Neural progenitor cell (in vitro differentiated cells): ENCODE results near the gene FMN1. TPM values are rescaled to one million over a fixed set of nuclear protein-coding genes. Genes with fewer than 3 reads are reported as not detected.

Experiments used
- DNase-seq: peaks from one replicate; pipeline ENCODE4 v3.0.0-alpha.2; 2016; ENCODE audit warnings: low spot score
- H2AFZ ChIP-seq: fragments of 200-600 bp; sonication (generic); replicated peaks from 2 replicates; pipeline ENCODE4 v1.6.1; 2016; ENCODE audit warnings: antibody characterized with exemption
- H3F3A ChIP-seq: fragments of 200-600 bp; sonication (generic); 2 replicates; pipeline ENCODE4 v1.6.1; 2016; ENCODE audit warnings: antibody characterized with exemption, low read depth
- H3K27ac ChIP-seq: fragments of 200-600 bp; sonication (generic); 2 replicates; pipeline ENCODE4 v1.5.1; 2016; ENCODE audit warnings: mild to moderate bottlenecking
- H3K27me3 ChIP-seq: fragments of 200-600 bp; sonication (generic); 2 replicates; pipeline ENCODE4 v1.6.1; 2016; ENCODE audit warnings: mild to moderate bottlenecking, moderate library complexity
- H3K36me3 ChIP-seq: fragments of 200-600 bp; sonication (generic); 2 replicates; pipeline ENCODE4 v1.5.1; 2016
- H3K4me1 ChIP-seq: fragments of 200-600 bp; sonication (generic); 2 replicates; pipeline ENCODE4 v1.6.1; 2016; ENCODE audit warnings: mixed run types
- H3K4me2 ChIP-seq: fragments of 200-600 bp; sonication (generic); 2 replicates; pipeline ENCODE4 v1.6.1; 2016
- H3K4me3 ChIP-seq: fragments of 200-600 bp; sonication (generic); 2 replicates; pipeline ENCODE4 v1.5.1; 2016
- H3K79me2 ChIP-seq: fragments of 200-600 bp; sonication (generic); 2 replicates; pipeline ENCODE4 v1.6.1; 2016; ENCODE audit warnings: low read depth
- H3K9ac ChIP-seq: fragments of 200-600 bp; sonication (generic); 2 replicates; pipeline ENCODE4 v1.6.1; 2016
- H3K9me3 ChIP-seq: fragments of 200-600 bp; sonication (generic); 2 replicates; pipeline ENCODE4 v1.5.1; 2016; ENCODE audit warnings: low read depth
- H4K20me1 ChIP-seq: fragments of 200-600 bp; sonication (generic); 2 replicates; pipeline ENCODE4 v1.6.1; 2016; ENCODE audit warnings: low read depth
- H3K27ac Mint-ChIP-seq: 3 replicates; pipeline ENCODE4 v1.8.0; 2021; ENCODE audit warnings: mixed read lengths
- H3K27me3 Mint-ChIP-seq: 2 replicates; pipeline ENCODE4 v1.8.0; 2022; ENCODE audit warnings: low read depth, mild to moderate bottlenecking, inconsistent platforms, moderate library complexity, mixed read lengths; ENCODE audit not compliant: insufficient read depth
- H3K36me3 Mint-ChIP-seq: 3 replicates; pipeline ENCODE4 v1.8.0; 2021; ENCODE audit warnings: mixed read lengths
- H3K4me1 Mint-ChIP-seq: 3 replicates; pipeline ENCODE4 v1.8.0; 2021; ENCODE audit warnings: mixed read lengths
- H3K4me3 Mint-ChIP-seq: 3 replicates; pipeline ENCODE4 v1.8.0; 2021; ENCODE audit warnings: mild to moderate bottlenecking, moderate library complexity, mixed read lengths
- H3K9me3 Mint-ChIP-seq: 3 replicates; pipeline ENCODE4 v1.8.0; 2020; ENCODE audit warnings: mixed read lengths
- EZH2 ChIP-seq: fragments of 200-600 bp; sonication (generic); IDR thresholded peaks from 2 replicates; pipeline ENCODE4 v1.6.1; 2017; ENCODE audit warnings: antibody characterized with exemption, mild to moderate bottlenecking, moderate library complexity
- EZH2phosphoT487 ChIP-seq: fragments of 200-600 bp; sonication (generic); IDR thresholded peaks from 2 replicates; pipeline ENCODE4 v1.6.1; 2017; ENCODE audit warnings: antibody characterized with exemption
- total RNA-seq: library from RNA; depleted of rRNA; stranded (reverse); fragments of >200 nt; gene quantifications from 2 replicates; pipeline ENCODE4 v1.2.3, GENCODE V29; 2015; ENCODE audit warnings: low replicate concordance
- TF ChIP-seq, protein P1 (sequence below): fragments of 200-600 bp; sonication (generic); IDR thresholded peaks from 2 replicates; pipeline ENCODE4 v1.5.1; 2017; ENCODE audit warnings: antibody characterized with exemption, mild to moderate bottlenecking

FMN1 gene
- total RNA-seq, 1 donor from 2014 or later, result 5.7 TPM

DNA sequence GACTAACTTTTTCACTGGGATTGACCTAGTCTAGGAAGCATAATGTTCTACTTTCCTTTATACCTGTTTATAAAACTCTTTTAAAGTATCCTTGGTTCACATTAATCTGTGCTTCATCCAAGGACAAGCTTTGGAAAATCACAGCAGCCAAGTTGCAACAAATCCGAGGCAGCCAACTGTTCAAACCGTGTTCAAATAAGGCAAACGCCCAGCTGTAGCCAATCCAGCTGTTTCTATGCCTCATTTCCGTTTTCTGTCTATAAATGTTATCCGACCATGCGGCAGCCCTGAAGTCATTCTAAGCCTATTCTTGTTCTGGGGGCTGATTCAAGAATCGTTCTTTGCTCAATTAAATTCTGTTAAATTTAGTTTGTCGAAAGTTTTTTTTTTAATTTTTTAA, 78.3 kb downstream of the FMN1 start:
- no peak overlapping the region for H3K27ac ChIP-seq
- no peaks in the 10 kb centered on the region for H3K36me3 ChIP-seq
- no peak overlapping the region for H3K4me3 Mint-ChIP-seq
- H3K27ac Mint-ChIP-seq, result no peak overlapping the region
- H3K79me2 ChIP-seq, result no peaks in the 10 kb centered on the region
- peaks cover 7% of the 10 kb centered on the region for H3K27me3 Mint-ChIP-seq
- H2AFZ ChIP-seq, result no peak overlapping the region
- H3F3A ChIP-seq, result no peaks in the 10 kb centered on the region
- H3K4me2 ChIP-seq, result no peak overlapping the region
- no peaks in the 10 kb centered on the region for H4K20me1 ChIP-seq
- H3K9me3 ChIP-seq, result no peaks in the 10 kb centered on the region
- H3K9ac ChIP-seq, result no peak overlapping the region
- TF ChIP-seq EZH2phosphoT487, result no peak
- TF ChIP-seq, protein P1, sequence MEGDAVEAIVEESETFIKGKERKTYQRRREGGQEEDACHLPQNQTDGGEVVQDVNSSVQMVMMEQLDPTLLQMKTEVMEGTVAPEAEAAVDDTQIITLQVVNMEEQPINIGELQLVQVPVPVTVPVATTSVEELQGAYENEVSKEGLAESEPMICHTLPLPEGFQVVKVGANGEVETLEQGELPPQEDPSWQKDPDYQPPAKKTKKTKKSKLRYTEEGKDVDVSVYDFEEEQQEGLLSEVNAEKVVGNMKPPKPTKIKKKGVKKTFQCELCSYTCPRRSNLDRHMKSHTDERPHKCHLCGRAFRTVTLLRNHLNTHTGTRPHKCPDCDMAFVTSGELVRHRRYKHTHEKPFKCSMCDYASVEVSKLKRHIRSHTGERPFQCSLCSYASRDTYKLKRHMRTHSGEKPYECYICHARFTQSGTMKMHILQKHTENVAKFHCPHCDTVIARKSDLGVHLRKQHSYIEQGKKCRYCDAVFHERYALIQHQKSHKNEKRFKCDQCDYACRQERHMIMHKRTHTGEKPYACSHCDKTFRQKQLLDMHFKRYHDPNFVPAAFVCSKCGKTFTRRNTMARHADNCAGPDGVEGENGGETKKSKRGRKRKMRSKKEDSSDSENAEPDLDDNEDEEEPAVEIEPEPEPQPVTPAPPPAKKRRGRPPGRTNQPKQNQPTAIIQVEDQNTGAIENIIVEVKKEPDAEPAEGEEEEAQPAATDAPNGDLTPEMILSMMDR, result no peak
- no peak for TF ChIP-seq EZH2
- peaks cover 9% of the 10 kb centered on the region for H3K4me1 Mint-ChIP-seq
- H3K27me3 ChIP-seq, result no peaks in the 10 kb centered on the region
- no peak for DNase-seq
- peaks cover 11% of the 10 kb centered on the region for H3K4me1 ChIP-seq
- H3K36me3 Mint-ChIP-seq, result no peaks in the 10 kb centered on the region
- H3K9me3 Mint-ChIP-seq, result no peaks in the 10 kb centered on the region
- H3K4me3 ChIP-seq, result no peak overlapping the region

DNA sequence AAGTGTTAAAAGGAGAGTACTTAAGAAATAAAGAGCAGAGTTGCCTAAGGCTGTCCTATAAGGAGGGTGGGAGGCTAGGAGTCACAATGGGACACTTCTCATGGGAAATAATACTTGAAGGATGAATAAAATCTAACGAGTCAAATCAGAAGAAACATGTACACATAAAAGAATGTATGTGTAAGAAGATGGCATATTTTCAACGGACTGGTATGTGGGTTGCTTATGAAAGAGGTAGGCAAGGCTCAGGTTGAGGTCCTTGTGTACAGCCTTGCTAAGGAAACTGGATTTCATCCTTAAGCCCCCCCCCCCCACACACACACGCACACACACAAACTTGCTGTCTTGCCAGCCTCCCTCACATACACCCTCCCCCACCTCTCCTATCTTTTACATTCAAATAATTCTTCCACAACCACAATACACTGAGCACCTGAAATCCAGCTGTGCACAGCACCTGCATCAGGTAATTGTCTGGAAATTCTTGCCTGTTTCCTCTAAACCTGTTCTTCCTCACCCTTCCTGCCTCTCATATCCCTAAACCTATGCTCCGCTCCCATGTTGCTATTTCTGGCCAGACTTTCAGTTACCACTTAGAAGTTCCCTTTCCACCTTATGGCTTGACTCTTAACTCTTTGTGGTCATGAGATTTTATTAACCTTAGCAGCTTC, 79.2 kb downstream of the FMN1 start:
- H3F3A ChIP-seq, result no peaks in the 10 kb centered on the region
- H3K4me1 Mint-ChIP-seq, result peaks cover 9% of the 10 kb centered on the region
- no peaks in the 10 kb centered on the region for H3K27me3 ChIP-seq
- H3K9me3 ChIP-seq, result no peaks in the 10 kb centered on the region
- H3K4me3 Mint-ChIP-seq, result no peak overlapping the region
- no peak overlapping the region for H3K27ac ChIP-seq
- H3K4me1 ChIP-seq, result peaks cover 15% of the 10 kb centered on the region
- H3K27me3 Mint-ChIP-seq, result peaks cover 7% of the 10 kb centered on the region
- H3K9me3 Mint-ChIP-seq, result no peaks in the 10 kb centered on the region
- no peaks in the 10 kb centered on the region for H4K20me1 ChIP-seq
- no peak overlapping the region for H3K4me2 ChIP-seq
- H3K79me2 ChIP-seq, result no peaks in the 10 kb centered on the region
- H3K9ac ChIP-seq, result no peak overlapping the region
- no peaks in the 10 kb centered on the region for H3K36me3 ChIP-seq
- TF ChIP-seq EZH2, result no peak
- no peak for TF ChIP-seq EZH2phosphoT487
- TF ChIP-seq, protein P1, result no peak
- H3K36me3 Mint-ChIP-seq, result no peaks in the 10 kb centered on the region
- H3K4me3 ChIP-seq, result no peak overlapping the region
- no peak overlapping the region for H3K27ac Mint-ChIP-seq
- no peak for DNase-seq
- no peak overlapping the region for H2AFZ ChIP-seq

DNA sequence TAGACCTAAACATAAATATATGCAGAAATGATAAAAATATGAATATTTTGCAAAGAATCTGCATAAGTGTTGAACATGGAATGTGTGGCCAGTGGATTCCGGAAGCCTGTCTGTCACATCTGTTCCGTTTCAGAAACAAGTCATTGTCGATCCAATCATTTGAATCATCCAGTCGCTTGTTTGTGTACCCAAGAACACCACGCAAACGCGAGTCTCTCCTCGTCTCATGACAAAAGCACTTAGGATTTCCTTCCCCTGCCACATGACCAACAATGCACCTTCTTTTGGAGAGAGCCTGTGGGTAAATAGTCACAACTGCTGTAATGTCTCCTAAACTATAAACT, 80.2 kb downstream of the FMN1 start:
- DNase-seq, result no peak
- no peaks in the 10 kb centered on the region for H4K20me1 ChIP-seq
- TF ChIP-seq EZH2phosphoT487, result no peak
- TF ChIP-seq EZH2, result no peak
- Mint-ChIP-seq H3K36me3 (no peaks in the 10 kb centered on the region), H3K27ac (no peak overlapping the region), H3K4me1 (peaks cover 9% of the 10 kb centered on the region), H3K4me3 (no peak overlapping the region), H3K9me3 (no peaks in the 10 kb centered on the region), H3K27me3 (peaks cover 7% of the 10 kb centered on the region)
- no peak overlapping the region for H2AFZ ChIP-seq
- no peak overlapping the region for H3K4me2 ChIP-seq
- H3K79me2 ChIP-seq, result no peaks in the 10 kb centered on the region
- no peaks in the 10 kb centered on the region for H3F3A ChIP-seq
- no peak overlapping the region for H3K27ac ChIP-seq
- H3K9me3 ChIP-seq, result no peaks in the 10 kb centered on the region
- H3K36me3 ChIP-seq, result no peaks in the 10 kb centered on the region
- no peak overlapping the region for H3K4me3 ChIP-seq
- H3K9ac ChIP-seq, result no peak overlapping the region
- H3K4me1 ChIP-seq, result peaks cover 15% of the 10 kb centered on the region
- no peaks in the 10 kb centered on the region for H3K27me3 ChIP-seq

DNA sequence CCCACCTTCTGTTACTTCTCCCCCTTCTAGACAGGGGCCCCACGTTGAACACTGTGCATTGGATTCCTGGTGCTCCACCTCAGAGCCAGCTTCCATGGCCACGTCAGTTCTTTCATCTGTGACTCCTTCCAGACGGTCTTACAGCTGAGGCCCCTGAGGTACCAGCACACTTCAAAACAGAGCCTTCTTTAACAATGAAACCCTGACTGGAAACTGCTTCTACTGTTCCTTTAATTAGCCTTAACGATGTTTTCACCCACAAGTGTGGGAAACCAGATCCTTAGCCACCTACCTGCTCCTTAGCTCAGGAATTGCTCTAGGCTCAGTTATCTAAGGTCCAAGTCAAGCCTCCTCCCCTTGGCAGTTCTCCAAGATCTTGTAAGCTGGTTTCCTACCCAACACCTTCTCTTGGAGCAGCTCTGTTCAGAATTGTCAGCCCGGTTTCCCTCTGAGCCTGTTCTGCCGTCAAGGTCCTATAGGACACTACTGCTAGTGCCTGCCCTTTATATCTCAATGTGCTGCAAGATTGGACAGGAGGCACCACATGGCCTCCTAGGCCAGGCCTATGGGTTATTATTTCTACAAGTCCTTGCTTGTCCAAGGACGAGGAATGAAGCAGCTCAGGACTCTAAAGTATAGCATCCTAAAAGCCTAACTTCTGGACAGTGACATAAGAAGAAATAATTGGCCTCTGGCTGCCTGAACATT, 80.7 kb downstream of the FMN1 start:
- DNase-seq, result no peak
- peaks cover 7% of the 10 kb centered on the region for H3K27me3 Mint-ChIP-seq
- H4K20me1 ChIP-seq, result no peaks in the 10 kb centered on the region

More for the DNA sequence above, 80.7 kb downstream of the FMN1 start:
- Histone ChIP-seq H3K27me3 (no peaks in the 10 kb centered on the region), H3K27ac (no peak overlapping the region), H3F3A (no peaks in the 10 kb centered on the region), H2AFZ (no peak overlapping the region), H3K4me3 (no peak overlapping the region), H3K4me1 (peaks cover 15% of the 10 kb centered on the region), H3K9ac (no peak overlapping the region), H3K79me2 (no peaks in the 10 kb centered on the region), H3K4me2 (no peak overlapping the region), H3K36me3 (no peaks in the 10 kb centered on the region), H3K9me3 (no peaks in the 10 kb centered on the region)
- Mint-ChIP-seq H3K4me3 (no peak overlapping the region), H3K27ac (peak overlapping the region; percentile 35), H3K9me3 (no peaks in the 10 kb centered on the region), H3K4me1 (peaks cover 10% of the 10 kb centered on the region), H3K36me3 (no peaks in the 10 kb centered on the region)
- no peak for TF ChIP-seq EZH2phosphoT487
- TF ChIP-seq, protein P1, result no peak
- TF ChIP-seq EZH2, result no peak
